Measurements from ENCODE around the gene GSG1. TPM values are rescaled to one million over a fixed set of nuclear protein-coding genes. Genes with fewer than 3 reads are reported as not detected.

The GSG1 gene
- total and polyA plus RNA-seq, 2 of the 8 experiments (the other 6 are each of a cell fraction or from before 2014, with no cell fraction given): 0.89 to 1.4 TPM

- TF ChIP-seq RAD21 (IDR thresholded peaks at IDR 0.05 in 1 of 2, conservative IDR thresholded peaks at IDR 0.05 in 1 of 2; ENCODE audit: low read depth in 2 of 2, low read length in 2 of 2) (no peak), MAFK (IDR thresholded peaks at IDR 0.05; ENCODE audit: low read depth, low read length) (no peak), HDAC6 (IDR thresholded peaks at IDR 0.05; ENCODE audit: low read depth, low read length) (no peak), TAF7 (optimal IDR thresholded peaks at IDR 0.05; ENCODE audit: borderline replicate concordance, low read depth, low read length) (no peak)
Measured at GRCh38 chr12:13126494-13126893, 23.0 kb upstream of the GSG1 start (continued).

Data from H1 (cell line).